ENCODE data around the gene ZNF609. TPM values are rescaled to one million over a fixed set of nuclear protein-coding genes. Genes with fewer than 3 reads are reported as not detected.
A peak's percentile ranks its signal among the peaks of the same experiment; 100 is the strongest.

ZNF609 gene
- polyA plus RNA-seq (2013), result 37.6 TPM

GRCh38 chr15:64460206-64460723, at the start of gene ZNF609:
Gene ZNF609 (plus strand): TSS chr15:64460578. CDS start chr15:64499420, 38,842 bp downstream.
- under 1% methylated on average over 22 of the region's 45 CpGs for WGBS (ENCODE audit: insufficient coverage)
- H3K4me1 ChIP-seq (ENCODE audit: control extremely low read depth in 1 of 4, control insufficient read depth in 4 of 4, insufficient read depth in 4 of 4, low read length in 3 of 4), result peaks cover 39 to 89% (median 82%) of the 10 kb centered on the region in 4 experiments

GRCh38 chr15:64412216-64412615, 48.2 kb upstream of the ZNF609 start:
- 100% methylated on average over 1 of the region's 2 CpGs for WGBS (ENCODE audit: insufficient coverage)
- Histone ChIP-seq H3K9me3 (ENCODE audit: control extremely low read depth in 1 of 5, control insufficient read depth in 4 of 5, insufficient read depth in 2 of 5, low read depth in 1 of 5, low read length in 4 of 5) (no peaks in the 10 kb centered on the region), H3K27me3 (replicated peaks in 2 of 5; ENCODE audit: control insufficient read depth in 4 of 5, insufficient read depth in 5 of 5, low read length in 4 of 5) (no peaks in the 10 kb centered on the region), H3K36me3 (ENCODE audit: control insufficient read depth in 4 of 4, insufficient read depth in 4 of 4, low read length in 3 of 4) (peaks cover 4 to 50% (median 34%) of the 10 kb centered on the region in 4 experiments), H3K4me1 (ENCODE audit: control extremely low read depth in 1 of 4, control insufficient read depth in 4 of 4, insufficient read depth in 4 of 4, low read length in 3 of 4) (no peaks in the 10 kb centered on the region), H3K27ac (ENCODE audit: insufficient read depth in 1 of 2, low read depth in 1 of 2, low read length in 2 of 2, poor library complexity in 1 of 2, severe bottlenecking in 2 of 2) (no peak overlapping the region), H3K4me3 (ENCODE audit: control insufficient read depth in 1 of 7, extremely low read depth in 1 of 7, insufficient read depth in 4 of 7, low read depth in 2 of 7, low read length in 6 of 7) (no peak overlapping the region)
- CTCF ChIA-PET, result interaction anchor here (0.9 to 1.4 kb wide), 2 partner anchors 13 to 241 kb away, joined by 3 read pairs; no protein-coding TSS in a partner anchor
- POLR2A ChIA-PET, result no interaction called here
- DNase-seq, result no peak

More at GRCh38 chr15:64460206-64460723, at the start of gene ZNF609:
- H3K4me3 ChIP-seq (ENCODE audit: control insufficient read depth in 1 of 7, extremely low read depth in 1 of 7, insufficient read depth in 4 of 7, low read depth in 2 of 7, low read length in 6 of 7), result peak within 1 kb of the TSS; percentile 45 to 89 (median 76)
- DNase-seq, result peak; percentile 86 to 91 (median 90)
- peak within 1 kb of the TSS; percentile 47 to 74 for H3K27ac ChIP-seq (ENCODE audit: insufficient read depth in 1 of 2, low read depth in 1 of 2, low read length in 2 of 2, poor library complexity in 1 of 2, severe bottlenecking in 2 of 2)
- H3K36me3 ChIP-seq (ENCODE audit: control insufficient read depth in 4 of 4, insufficient read depth in 4 of 4, low read length in 3 of 4), result peaks cover 0 to 4% (median 0%) of the 10 kb centered on the region in 4 experiments
- no peaks in the 10 kb centered on the region for H3K9me3 ChIP-seq (ENCODE audit: control extremely low read depth in 1 of 5, control insufficient read depth in 4 of 5, insufficient read depth in 2 of 5, low read depth in 1 of 5, low read length in 4 of 5)
- POLR2A ChIA-PET, result interaction anchor here (0.7 to 1.2 kb wide), 6 partner anchors 21 to 270 kb away, joined by 3 to 6 read pairs (median 4); no protein-coding TSS in a partner anchor
- no peaks in the 10 kb centered on the region for H3K27me3 ChIP-seq (replicated peaks in 2 of 5; ENCODE audit: control insufficient read depth in 4 of 5, insufficient read depth in 5 of 5, low read length in 4 of 5)
- CTCF ChIA-PET, result interaction anchor here (0.6 to 1.5 kb wide), 9 partner anchors 8 to 193 kb away, joined by 3 to 5 read pairs (median 3); no protein-coding TSS in a partner anchor

GRCh38 chr15:64422697-64423096, 37.7 kb upstream of the ZNF609 start:
- 100% methylated on average over 1 of the region's 2 CpGs for WGBS (ENCODE audit: insufficient coverage)
- ChIA-PET CTCF (interaction anchor here (2.3 kb wide), 1 partner anchor 259 kb away, joined by 10 read pairs; no protein-coding TSS in a partner anchor), POLR2A (no interaction called here)
- peaks cover under 1 to 9% (median 4%) of the 10 kb centered on the region in 4 experiments for H3K4me1 ChIP-seq (ENCODE audit: control extremely low read depth in 1 of 4, control insufficient read depth in 4 of 4, insufficient read depth in 4 of 4, low read length in 3 of 4)
- no peaks in the 10 kb centered on the region for H3K27me3 ChIP-seq (replicated peaks in 2 of 5; ENCODE audit: control insufficient read depth in 4 of 5, insufficient read depth in 5 of 5, low read length in 4 of 5)
- no peak overlapping the region for H3K27ac ChIP-seq (ENCODE audit: insufficient read depth in 1 of 2, low read depth in 1 of 2, low read length in 2 of 2, poor library complexity in 1 of 2, severe bottlenecking in 2 of 2)
- peaks cover 10 to 35% (median 19%) of the 10 kb centered on the region in 4 experiments for H3K36me3 ChIP-seq (ENCODE audit: control insufficient read depth in 4 of 4, insufficient read depth in 4 of 4, low read length in 3 of 4)
- no peaks in the 10 kb centered on the region for H3K9me3 ChIP-seq (ENCODE audit: control extremely low read depth in 1 of 5, control insufficient read depth in 4 of 5, insufficient read depth in 2 of 5, low read depth in 1 of 5, low read length in 4 of 5)
- no peak for DNase-seq
- no peak overlapping the region for H3K4me3 ChIP-seq (ENCODE audit: control insufficient read depth in 1 of 7, extremely low read depth in 1 of 7, insufficient read depth in 4 of 7, low read depth in 2 of 7, low read length in 6 of 7)

GRCh38 chr15:64423970-64424369, 36.4 kb upstream of the ZNF609 start:
- Histone ChIP-seq H3K36me3 (ENCODE audit: control insufficient read depth in 4 of 4, insufficient read depth in 4 of 4, low read length in 3 of 4) (peaks cover 8 to 29% (median 16%) of the 10 kb centered on the region in 4 experiments), H3K27ac (ENCODE audit: insufficient read depth in 1 of 2, low read depth in 1 of 2, low read length in 2 of 2, poor library complexity in 1 of 2, severe bottlenecking in 2 of 2) (no peak overlapping the region), H3K4me1 (ENCODE audit: control extremely low read depth in 1 of 4, control insufficient read depth in 4 of 4, insufficient read depth in 4 of 4, low read length in 3 of 4) (peaks cover 6 to 19% (median 14%) of the 10 kb centered on the region in 4 experiments), H3K4me3 (ENCODE audit: control insufficient read depth in 1 of 7, extremely low read depth in 1 of 7, insufficient read depth in 4 of 7, low read depth in 2 of 7, low read length in 6 of 7) (no peak overlapping the region), H3K9me3 (ENCODE audit: control extremely low read depth in 1 of 5, control insufficient read depth in 4 of 5, insufficient read depth in 2 of 5, low read depth in 1 of 5, low read length in 4 of 5) (no peaks in the 10 kb centered on the region), H3K27me3 (replicated peaks in 2 of 5; ENCODE audit: control insufficient read depth in 4 of 5, insufficient read depth in 5 of 5, low read length in 4 of 5) (no peaks in the 10 kb centered on the region)
- POLR2A ChIA-PET, result no interaction called here
- no peak for DNase-seq
- WGBS (ENCODE audit: insufficient coverage), result 100% methylated on average over 4 of the region's 6 CpGs
- CTCF ChIA-PET, result interaction anchor here (1.7 to 5.4 kb wide), 3 partner anchors 36 to 258 kb away, joined by 5 to 41 read pairs (median 16); no protein-coding TSS in a partner anchor

- no peaks in the 10 kb centered on the region for H3K9me3 ChIP-seq (ENCODE audit: control extremely low read depth in 1 of 5, control insufficient read depth in 4 of 5, insufficient read depth in 2 of 5, low read depth in 1 of 5, low read length in 4 of 5)
- no peak overlapping the region for H3K27ac ChIP-seq (ENCODE audit: insufficient read depth in 1 of 2, low read depth in 1 of 2, low read length in 2 of 2, poor library complexity in 1 of 2, severe bottlenecking in 2 of 2)
- H3K4me1 ChIP-seq (ENCODE audit: control extremely low read depth in 1 of 4, control insufficient read depth in 4 of 4, insufficient read depth in 4 of 4, low read length in 3 of 4), result peaks cover 18 to 31% (median 24%) of the 10 kb centered on the region in 4 experiments
- H3K4me3 ChIP-seq (ENCODE audit: control insufficient read depth in 1 of 7, extremely low read depth in 1 of 7, insufficient read depth in 4 of 7, low read depth in 2 of 7, low read length in 6 of 7), result no peak overlapping the region
- no peak for DNase-seq
- no peaks in the 10 kb centered on the region for H3K27me3 ChIP-seq (replicated peaks in 2 of 5; ENCODE audit: control insufficient read depth in 4 of 5, insufficient read depth in 5 of 5, low read length in 4 of 5)
- ChIA-PET POLR2A (no interaction called here), CTCF (interaction anchor here (0.7 to 5.4 kb wide), 6 partner anchors 35 to 257 kb away, joined by 4 to 41 read pairs (median 4); no protein-coding TSS in a partner anchor)
- WGBS (ENCODE audit: insufficient coverage), result 100% methylated on average over 1 of the region's 3 CpGs
- H3K36me3 ChIP-seq (ENCODE audit: control insufficient read depth in 4 of 4, insufficient read depth in 4 of 4, low read length in 3 of 4), result peaks cover 8 to 26% (median 16%) of the 10 kb centered on the region in 4 experiments
Observed at GRCh38 chr15:64425221-64425620, 35.2 kb upstream of the ZNF609 start.

- ChIA-PET POLR2A (interaction anchor here (0.8 to 1.2 kb wide), 3 partner anchors 29 to 35 kb away, joined by 3 to 4 read pairs (median 3); partner anchors contain the start of gene ZNF609), CTCF (interaction anchor here (0.6 to 5.4 kb wide), 24 partner anchors 8 to 274 kb away, joined by 3 to 41 read pairs (median 4); no protein-coding TSS in a partner anchor)
- Histone ChIP-seq H3K4me1 (ENCODE audit: control extremely low read depth in 1 of 4, control insufficient read depth in 4 of 4, insufficient read depth in 4 of 4, low read length in 3 of 4) (peaks cover 18 to 41% (median 37%) of the 10 kb centered on the region in 4 experiments), H3K36me3 (ENCODE audit: control insufficient read depth in 4 of 4, insufficient read depth in 4 of 4, low read length in 3 of 4) (peaks cover 8 to 21% (median 13%) of the 10 kb centered on the region in 4 experiments), H3K27ac (ENCODE audit: insufficient read depth in 1 of 2, low read depth in 1 of 2, low read length in 2 of 2, poor library complexity in 1 of 2, severe bottlenecking in 2 of 2) (no peak overlapping the region), H3K4me3 (ENCODE audit: control insufficient read depth in 1 of 7, extremely low read depth in 1 of 7, insufficient read depth in 4 of 7, low read depth in 2 of 7, low read length in 6 of 7) (peak overlapping the region in 1 of 7 experiments; percentile 16), H3K9me3 (ENCODE audit: control extremely low read depth in 1 of 5, control insufficient read depth in 4 of 5, insufficient read depth in 2 of 5, low read depth in 1 of 5, low read length in 4 of 5) (no peaks in the 10 kb centered on the region), H3K27me3 (replicated peaks in 2 of 5; ENCODE audit: control insufficient read depth in 4 of 5, insufficient read depth in 5 of 5, low read length in 4 of 5) (no peaks in the 10 kb centered on the region)
- peak; percentile 33 to 49 (median 42) for DNase-seq
- WGBS (ENCODE audit: insufficient coverage), result 84% methylated on average over 5 of the region's 7 CpGs
Observed at GRCh38 chr15:64426845-64427465, 33.4 kb upstream of the ZNF609 start.
